Coronary artery (tissue), 2 donors: ENCODE results near the gene STRN4.
"Not testable (repeated sequence)": the region's sequence is repeated elsewhere in the genome, so short reads cannot be mapped to it uniquely, and the experiment has no call there.

Experiments used
- DNase-seq: peaks from one replicate; pipeline ENCODE4 v3.0.0-alpha.2; 2017; ENCODE audit warnings: low spot score
- H3K27ac ChIP-seq, 2 donors: fragments of 200-600 bp; sonication (generic); one replicate each; pipeline ENCODE4 v1.5.1; 2016 to 2019
- H3K4me3 ChIP-seq: fragments of 200-600 bp; sonication (generic); 2 replicates; pipeline ENCODE4 v1.5.1; 2016; ENCODE audit warnings: mild to moderate bottlenecking, moderate library complexity
- TF ChIP-seq, protein P1 (sequence below): fragments of 200-600 bp; sonication (generic); IDR thresholded peaks from one replicate; pipeline ENCODE4 v1.5.1; 2019; ENCODE audit warnings: antibody characterized with exemption

Gene STRN4

DNA sequence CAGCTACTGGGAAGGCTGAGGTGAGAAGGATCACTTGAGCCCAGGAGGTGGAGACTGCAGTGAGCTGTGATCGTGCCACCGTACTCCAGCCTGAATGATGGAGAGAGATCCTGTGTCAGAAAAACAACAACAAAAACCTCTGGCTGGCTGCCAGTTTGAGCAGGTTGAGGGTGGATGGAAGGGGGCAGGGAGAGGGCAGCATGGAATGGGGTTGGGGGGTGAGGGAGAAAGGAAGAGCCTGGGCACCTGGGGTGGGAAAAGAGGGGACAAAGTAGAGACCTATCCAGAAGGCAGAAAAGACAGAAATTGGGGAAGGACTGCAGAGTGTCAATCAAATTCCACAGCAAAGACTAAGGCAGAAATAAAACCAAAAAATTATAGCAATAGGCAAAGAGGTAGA is 37.4 kb upstream of the STRN4 start:
- H3K27ac ChIP-seq = peak overlapping the region in 1 of 2 donors; percentile 94
- DNase-seq = no peak
- no peak overlapping the region for H3K4me3 ChIP-seq
- TF ChIP-seq, protein P1, sequence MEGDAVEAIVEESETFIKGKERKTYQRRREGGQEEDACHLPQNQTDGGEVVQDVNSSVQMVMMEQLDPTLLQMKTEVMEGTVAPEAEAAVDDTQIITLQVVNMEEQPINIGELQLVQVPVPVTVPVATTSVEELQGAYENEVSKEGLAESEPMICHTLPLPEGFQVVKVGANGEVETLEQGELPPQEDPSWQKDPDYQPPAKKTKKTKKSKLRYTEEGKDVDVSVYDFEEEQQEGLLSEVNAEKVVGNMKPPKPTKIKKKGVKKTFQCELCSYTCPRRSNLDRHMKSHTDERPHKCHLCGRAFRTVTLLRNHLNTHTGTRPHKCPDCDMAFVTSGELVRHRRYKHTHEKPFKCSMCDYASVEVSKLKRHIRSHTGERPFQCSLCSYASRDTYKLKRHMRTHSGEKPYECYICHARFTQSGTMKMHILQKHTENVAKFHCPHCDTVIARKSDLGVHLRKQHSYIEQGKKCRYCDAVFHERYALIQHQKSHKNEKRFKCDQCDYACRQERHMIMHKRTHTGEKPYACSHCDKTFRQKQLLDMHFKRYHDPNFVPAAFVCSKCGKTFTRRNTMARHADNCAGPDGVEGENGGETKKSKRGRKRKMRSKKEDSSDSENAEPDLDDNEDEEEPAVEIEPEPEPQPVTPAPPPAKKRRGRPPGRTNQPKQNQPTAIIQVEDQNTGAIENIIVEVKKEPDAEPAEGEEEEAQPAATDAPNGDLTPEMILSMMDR = no peak

DNA sequence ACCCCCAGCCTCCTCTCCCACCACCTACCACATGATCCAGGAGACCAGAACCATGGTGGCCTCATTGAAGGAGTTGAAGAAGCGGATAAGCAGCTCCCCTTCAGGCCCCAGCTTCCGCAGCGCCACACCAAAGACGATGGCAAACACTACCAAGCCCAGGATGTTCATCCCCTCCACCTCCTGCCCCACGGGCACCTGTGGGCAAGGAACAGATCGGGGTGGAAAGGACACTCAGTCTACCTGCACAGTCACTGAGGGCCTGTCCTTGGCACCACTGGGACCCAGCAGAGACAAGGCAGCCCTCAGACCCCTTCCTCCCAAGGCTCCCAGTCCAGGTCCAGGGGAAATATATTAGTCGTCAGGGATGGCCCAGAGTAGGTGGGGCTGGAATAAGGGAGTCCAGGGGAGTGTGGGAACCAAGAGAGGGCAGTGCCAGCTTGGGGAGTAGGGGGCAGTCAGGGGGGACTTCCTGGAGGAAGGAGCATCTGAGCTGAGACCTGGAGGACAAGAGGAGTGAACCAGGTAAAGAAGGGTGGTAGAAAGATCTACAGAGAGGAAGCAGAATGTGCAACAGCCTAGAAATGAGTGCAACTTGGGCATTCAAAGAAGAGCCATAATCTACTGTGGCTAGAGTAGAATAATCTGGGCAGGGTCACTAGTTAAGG is 36.2 kb upstream of the STRN4 start:
- TF ChIP-seq, protein P1 = no peak
- Histone ChIP-seq H3K27ac (no peak overlapping the region), H3K4me3 (no peak overlapping the region)
- no peak for DNase-seq

- peak overlapping the region in 1 of 2 donors; percentile 21 for H3K27ac ChIP-seq
- not testable (repeated sequence) for H3K4me3 ChIP-seq, DNase-seq
Measured at GRCh38 chr19:46777956-46778645, 31.9 kb upstream of the STRN4 start.

DNA sequence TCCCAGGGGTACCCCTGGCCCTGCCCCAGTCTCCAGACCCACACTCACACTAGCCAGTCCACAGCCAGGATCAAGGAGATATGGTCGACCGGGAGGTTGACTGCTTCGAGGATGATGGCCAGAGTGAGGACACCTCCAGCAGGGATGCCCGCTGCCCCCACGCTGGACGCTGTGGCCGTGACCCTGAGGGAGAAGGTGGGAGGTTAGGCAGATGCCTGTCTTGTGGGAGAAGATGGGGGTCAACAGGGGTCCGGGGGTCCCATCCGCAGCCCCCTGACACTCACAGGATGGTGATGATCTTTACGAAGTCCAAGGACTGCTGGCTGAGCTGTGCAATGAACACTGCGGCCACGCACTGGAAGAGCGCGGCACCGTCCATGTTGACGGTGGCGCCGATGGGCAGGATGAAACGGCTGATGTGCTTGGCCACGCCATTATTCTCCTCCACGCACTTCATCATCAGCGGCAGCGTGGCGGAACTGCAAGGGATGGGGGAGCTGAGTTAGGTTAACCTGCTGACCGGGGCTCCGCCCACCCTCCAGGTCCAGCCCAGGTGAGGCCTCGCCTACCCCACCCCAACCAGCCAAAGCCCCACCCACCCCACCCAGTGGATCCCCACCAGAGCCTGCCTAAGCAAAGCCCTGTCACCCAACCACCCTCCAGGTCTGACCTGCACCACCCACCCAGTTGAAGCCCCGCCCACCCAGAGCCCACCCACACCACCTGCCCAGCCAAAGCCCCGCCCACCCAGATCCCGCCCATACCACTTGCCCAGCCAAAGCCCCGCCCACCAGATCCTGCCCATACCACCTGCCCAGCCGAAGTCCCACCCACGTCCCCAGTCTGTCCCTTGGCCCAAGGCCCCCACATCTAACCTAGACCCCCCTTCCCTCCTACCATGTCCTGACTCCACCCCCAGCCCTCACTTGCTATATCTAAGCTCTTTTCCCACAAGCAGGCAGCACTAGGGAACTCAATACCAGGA is 31.0 kb upstream of the STRN4 start:
- TF ChIP-seq, protein P1 = no peak
- DNase-seq = no peak
- no peak overlapping the region for H3K4me3 ChIP-seq
- no peak overlapping the region for H3K27ac ChIP-seq

- no peak for DNase-seq
- H3K27ac ChIP-seq = no peak overlapping the region
- TF ChIP-seq, protein P1 = no peak
- no peak overlapping the region for H3K4me3 ChIP-seq
Measured at GRCh38 chr19:46775642-46776258, 29.5 kb upstream of the STRN4 start.

GRCh38 chr19:46773018-46773399 is 26.8 kb upstream of the STRN4 start:
- Histone ChIP-seq H3K4me3 (no peak overlapping the region), H3K27ac (no peak overlapping the region)
- TF ChIP-seq, protein P1 = no peak
- no peak for DNase-seq
